HepG2 (cell line): Measurements from ENCODE around the gene KLHL36. TPM values are rescaled to one million over a fixed set of nuclear protein-coding genes. Genes with fewer than 3 reads are reported as not detected.

Experiments
- AGO1 ChIP-seq: fragments of 200-400 bp; formaldehyde crosslinking; IDR thresholded peaks from 2 replicates; pipeline ENCODE4 v1.6.1; 2017; ENCODE audit warnings: mild to moderate bottlenecking, low read depth, low read length, moderate library complexity; ENCODE audit not compliant: poor library complexity, severe bottlenecking
- AKNA ChIP-seq: sonication (generic); formaldehyde crosslinking; IDR thresholded peaks from 2 replicates; pipeline ENCODE4 v1.4.0; 2020; ENCODE audit warnings: missing genetic modification reagents, borderline replicate concordance
- BCL6 ChIP-seq: IDR thresholded peaks from 2 replicates; pipeline ENCODE4 v1.6.1; 2016; ENCODE audit warnings: missing genetic modification reagents, missing compliant biosample characterization
- HIC2 ChIP-seq: sonication (generic); formaldehyde crosslinking; IDR thresholded peaks from 2 replicates; pipeline ENCODE4 v1.9.0; 2022; ENCODE audit warnings: low read depth, missing genetic modification reagents
- IKZF5 ChIP-seq: IDR thresholded peaks from 2 replicates; pipeline ENCODE4 v1.6.1; 2018; ENCODE audit warnings: missing genetic modification reagents, mild to moderate bottlenecking, missing compliant biosample characterization
- KDM5B ChIP-seq: sonication (generic); formaldehyde crosslinking; IDR thresholded peaks from 2 replicates; pipeline ENCODE4 v1.4.0; 2020; ENCODE audit warnings: missing genetic modification reagents, mild to moderate bottlenecking, borderline replicate concordance
- MAX ChIP-seq: IDR thresholded peaks from 2 replicates; pipeline ENCODE4 v1.6.1; 2012; ENCODE audit warnings: inconsistent platforms
- PHF8 ChIP-seq: sonication (generic); formaldehyde crosslinking; IDR thresholded peaks from 2 replicates; pipeline ENCODE4 v1.5.0; 2020; ENCODE audit warnings: missing genetic modification reagents
- PRDM10 ChIP-seq: sonication (generic); formaldehyde crosslinking; IDR thresholded peaks from 2 replicates; pipeline ENCODE4 v1.4.0; 2020; ENCODE audit warnings: low read depth, missing genetic modification reagents
- RNF2 ChIP-seq: fragments of 450-650 bp; conservative IDR thresholded peaks from 2 replicates; pipeline ENCODE4 v1.6.1; 2016; ENCODE audit warnings: low read depth
- RXRB ChIP-seq: IDR thresholded peaks from 2 replicates; pipeline ENCODE4 v1.6.1; 2016; ENCODE audit warnings: borderline replicate concordance, missing genetic modification reagents, missing compliant biosample characterization
- SIX4 ChIP-seq: sonication (generic); formaldehyde crosslinking; IDR thresholded peaks from 2 replicates; pipeline ENCODE4 v1.4.0; 2020; ENCODE audit warnings: missing genetic modification reagents
- SNRNP70 ChIP-seq: fragments of 200-400 bp; formaldehyde crosslinking; IDR thresholded peaks from 2 replicates; pipeline ENCODE4 v1.6.1; 2017; ENCODE audit warnings: mild to moderate bottlenecking, low read depth, low read length, moderate library complexity
- SRSF4 ChIP-seq: fragments of 200-400 bp; formaldehyde crosslinking; IDR thresholded peaks from one replicate; pipeline ENCODE4 v1.6.1; 2018; ENCODE audit warnings: mild to moderate bottlenecking, low read depth, low read length, moderate library complexity; ENCODE audit not compliant: poor library complexity, severe bottlenecking
- TAF15 ChIP-seq: fragments of 200-400 bp; formaldehyde crosslinking; IDR thresholded peaks from one replicate; pipeline ENCODE4 v1.6.1; 2018; ENCODE audit warnings: mild to moderate bottlenecking, low read depth, low read length; ENCODE audit not compliant: poor library complexity, severe bottlenecking
- ZNF12 ChIP-seq: sonication (generic); formaldehyde crosslinking; IDR thresholded peaks from 2 replicates; pipeline ENCODE4 v1.5.0; 2020; ENCODE audit warnings: missing genetic modification reagents
- ZNF235 ChIP-seq: sonication (generic); formaldehyde crosslinking; IDR thresholded peaks from 2 replicates; pipeline ENCODE4 v1.8.1; 2023; ENCODE audit warnings: mild to moderate bottlenecking, missing genetic modification reagents, borderline replicate concordance
- ZNF44 ChIP-seq: sonication (generic); formaldehyde crosslinking; IDR thresholded peaks from 2 replicates; pipeline ENCODE4 v1.5.1; 2020; ENCODE audit warnings: mild to moderate bottlenecking, missing genetic modification reagents
- ZNF772 ChIP-seq: sonication (generic); formaldehyde crosslinking; IDR thresholded peaks from 2 replicates; pipeline ENCODE4 v1.5.0; 2020; ENCODE audit warnings: mild to moderate bottlenecking, missing genetic modification reagents
- polyA plus RNA-seq, 8 experiments: library from polyadenylated mRNA; depleted of rRNA in 3 of 8; stranded (reverse) in 7 of 8; unstranded in 1 of 8; fragments of >200 nt; fragmentation: Illumina TruSeq in 4 of 8; extraction: Trizol in 4 of 8; gene quantifications; 2 replicates each; pipeline versions ENCODE4 v1.2.1 to v1.2.3, GENCODE V29; 2011 to 2016; ENCODE audit warnings: low read depth in 4 of 8, missing spikeins in 1 of 8, mixed read lengths in 1 of 8; ENCODE audit not compliant: insufficient read depth in 1 of 8
- total RNA-seq, 5 experiments: library from RNA; depleted of rRNA; stranded (reverse); fragments of >200 nt; fragmentation: Illumina TruSeq; extraction: Trizol; gene quantifications; 2 replicates each; pipeline ENCODE4 v1.2.3, GENCODE V29; 2016; ENCODE audit warnings: low read depth in 1 of 5

Gene KLHL36
- total and polyA plus RNA-seq, 2 of the 13 experiments (the other 11 are each of a cell fraction or from before 2014, with no cell fraction given), result 24.3 to 26.0 TPM

GRCh38 chr16:84633622-84634021 lies 14.7 kb upstream of the KLHL36 start (continued):
- TF ChIP-seq RXRB (peak; percentile 12; the same call in 1 of the 2 replicates), MAX (no peak), ZNF12 (CRISPR knock-in tag) (no peak), BCL6 (CRISPR knock-in tag) (peak; percentile 44; the same call in 1 of the 2 replicates), SRSF4 (no peak), PRDM10 (CRISPR knock-in tag) (no peak), IKZF5 (0 out of 2 replicates have a peak, but pooled peaks have one; percentile 20), ZNF772 (CRISPR knock-in tag) (no peak), ZNF44 (CRISPR knock-in tag) (no peak), KDM5B (CRISPR knock-in tag) (no peak), RNF2 (no peak), AGO1 (no peak), SNRNP70 (no peak), AKNA (CRISPR knock-in tag) (no peak), PHF8 (CRISPR knock-in tag) (no peak), TAF15 (no peak), SIX4 (CRISPR knock-in tag) (no peak), ZNF235 (no peak), HIC2 (no peak)
